GM23248 (cell line): ENCODE data around the gene ULK4.

Source experiments
- EZH2 ChIP-seq: fragments of 200-600 bp; sonication (generic); IDR thresholded peaks from 2 replicates; pipeline ENCODE4 v1.6.1; 2018; ENCODE audit warnings: antibody characterized with exemption, mild to moderate bottlenecking; ENCODE audit not compliant: insufficient read depth, poor library complexity, severe bottlenecking
- EZH2phosphoT487 ChIP-seq: fragments of 200-600 bp; sonication (generic); IDR thresholded peaks from 2 replicates; pipeline ENCODE4 v1.6.1; 2018; ENCODE audit warnings: antibody characterized with exemption, moderate library complexity, mild to moderate bottlenecking, low read depth; ENCODE audit not compliant: insufficient read depth

- TF ChIP-seq EZH2 (no peak), EZH2phosphoT487 (no peak)
Observed at GRCh38 chr3:41243183-41243582, 718.7 kb downstream of the ULK4 start.
